Measurements from ENCODE around the gene PDE4A.
"Not testable (repeated sequence)": the region's sequence is repeated elsewhere in the genome, so short reads cannot be mapped to it uniquely, and the experiment has no call there.

Gene PDE4A

DNA sequence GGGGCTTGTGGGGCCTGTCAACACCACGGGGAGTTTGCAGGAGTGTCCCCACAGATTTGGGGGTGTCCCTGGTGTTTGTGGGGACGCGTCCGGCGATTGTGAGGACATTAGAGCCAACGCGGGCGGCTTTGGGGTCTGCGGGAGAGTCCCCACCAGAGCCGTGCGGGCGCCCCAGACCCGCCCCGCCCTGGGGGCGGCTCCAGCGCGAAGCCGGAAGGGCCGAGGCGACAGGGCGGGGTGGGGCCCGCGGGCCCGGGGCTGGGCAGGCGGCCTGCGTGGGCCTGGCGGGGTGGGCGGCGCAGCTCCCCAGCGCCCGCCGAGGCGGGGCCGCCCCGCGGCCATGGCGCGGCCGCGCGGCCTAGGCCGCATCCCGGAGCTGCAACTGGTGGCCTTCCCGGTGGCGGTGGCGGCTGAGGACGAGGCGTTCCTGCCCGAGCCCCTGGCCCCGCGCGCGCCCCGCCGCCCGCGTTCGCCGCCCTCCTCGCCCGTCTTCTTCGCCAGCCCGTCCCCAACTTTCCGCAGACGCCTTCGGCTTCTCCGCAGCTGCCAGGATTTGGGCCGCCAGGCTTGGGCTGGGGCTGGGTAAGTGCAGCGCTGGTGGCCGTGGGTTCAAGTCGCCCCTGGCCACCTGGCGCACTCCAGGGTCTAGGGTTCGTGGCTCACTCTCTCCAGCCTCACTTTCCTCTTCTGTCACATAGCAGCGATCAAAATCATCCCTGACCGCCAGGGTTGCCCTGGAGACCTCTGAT, 10.3 kb downstream of the PDE4A start:
- no peak for DNase-seq

DNA sequence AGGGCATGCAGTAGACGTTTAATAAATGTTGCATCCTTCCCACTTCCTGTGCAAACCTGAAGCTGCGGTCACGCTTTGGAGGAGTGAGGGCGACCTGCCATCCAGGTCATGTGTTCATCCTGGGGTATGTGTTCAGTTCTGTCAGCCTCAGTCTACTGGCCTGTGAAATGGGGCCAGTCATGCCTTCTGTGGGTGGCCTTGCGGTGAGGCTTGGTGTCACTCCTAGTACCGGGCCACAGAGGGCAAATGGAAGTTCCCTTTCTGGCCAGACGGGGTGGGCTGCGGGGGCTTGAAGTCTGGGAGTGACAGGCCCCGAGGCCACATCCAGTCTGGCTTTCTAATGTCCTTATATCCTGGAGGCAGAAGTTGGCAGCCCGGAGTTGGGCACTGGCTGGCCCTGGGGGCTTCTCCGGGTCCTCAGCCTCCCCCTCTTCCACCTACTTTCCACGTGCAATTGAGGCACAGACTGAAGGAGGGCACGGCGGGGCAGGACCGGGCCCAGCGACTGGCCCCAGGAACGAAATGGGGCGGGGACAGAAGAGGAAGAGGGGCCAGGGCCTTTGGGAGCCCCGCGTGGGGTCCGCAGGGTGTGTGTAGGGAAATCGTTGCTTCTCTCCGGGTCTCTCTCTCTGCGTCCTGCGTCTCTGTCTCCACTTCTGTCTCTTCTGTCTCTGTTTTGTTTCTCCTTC, 11.1 kb downstream of the PDE4A start:
- no peak for DNase-seq

DNA sequence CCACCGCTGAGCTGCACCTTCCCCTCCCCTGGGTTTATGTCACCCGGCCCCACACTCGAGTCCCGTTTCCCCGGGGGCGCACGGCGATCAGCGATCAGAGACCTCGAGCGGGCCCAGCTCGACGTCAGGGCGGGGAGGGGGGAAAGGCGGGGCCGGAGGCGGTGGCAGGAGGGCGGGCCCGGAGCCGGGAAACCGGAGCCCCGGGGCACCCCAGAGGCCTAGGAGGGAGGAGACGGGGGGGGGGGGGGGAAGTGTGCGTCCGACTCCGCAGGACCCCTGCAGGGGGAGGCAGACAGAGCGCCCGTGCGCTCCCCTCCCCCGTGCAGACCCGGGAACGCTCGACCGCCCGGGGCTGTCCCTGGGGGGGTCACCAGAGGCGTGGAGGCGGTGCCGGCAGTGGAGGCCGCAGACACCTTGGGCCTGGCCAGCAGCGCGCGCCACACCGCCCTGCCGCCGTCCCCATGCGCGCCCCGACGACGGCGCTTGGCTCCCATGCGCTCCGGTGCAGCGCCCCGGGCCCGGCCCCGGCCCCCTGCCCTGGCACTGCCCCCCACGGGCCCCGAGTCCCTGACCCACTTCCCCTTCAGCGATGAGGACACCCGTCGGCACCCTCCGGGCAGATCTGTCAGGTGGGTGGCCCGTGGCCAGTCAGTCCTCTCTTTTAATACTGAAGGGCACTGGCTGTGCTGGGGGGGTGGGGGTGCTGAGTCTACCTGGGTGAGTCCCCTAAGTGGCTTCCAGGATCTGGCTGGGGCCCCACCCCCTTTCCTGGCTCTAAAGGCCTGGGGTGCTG, 11.8 kb downstream of the PDE4A start:
- DNase-seq, result peak; percentile 61

DNA sequence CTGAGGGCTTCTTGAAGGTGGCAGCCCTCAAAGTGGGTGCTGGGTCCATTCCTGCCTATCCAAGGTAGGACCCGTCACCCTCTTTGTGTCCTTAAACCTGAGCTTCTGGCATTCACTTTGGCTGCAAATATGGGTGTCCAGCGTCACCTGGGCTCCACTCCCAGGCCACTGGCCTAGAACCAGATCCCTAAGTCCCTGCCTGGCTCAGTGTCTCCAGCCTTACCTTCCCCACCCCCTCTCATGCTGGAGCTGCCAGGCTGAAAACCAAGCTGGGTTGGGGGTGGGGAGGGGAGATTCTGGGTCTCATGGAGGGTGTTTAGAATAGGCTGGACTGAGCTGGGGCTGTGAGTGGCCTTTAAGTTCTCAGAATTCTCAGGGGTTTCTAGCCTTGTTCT, 12.4 kb downstream of the PDE4A start:
- no peak for DNase-seq

DNA sequence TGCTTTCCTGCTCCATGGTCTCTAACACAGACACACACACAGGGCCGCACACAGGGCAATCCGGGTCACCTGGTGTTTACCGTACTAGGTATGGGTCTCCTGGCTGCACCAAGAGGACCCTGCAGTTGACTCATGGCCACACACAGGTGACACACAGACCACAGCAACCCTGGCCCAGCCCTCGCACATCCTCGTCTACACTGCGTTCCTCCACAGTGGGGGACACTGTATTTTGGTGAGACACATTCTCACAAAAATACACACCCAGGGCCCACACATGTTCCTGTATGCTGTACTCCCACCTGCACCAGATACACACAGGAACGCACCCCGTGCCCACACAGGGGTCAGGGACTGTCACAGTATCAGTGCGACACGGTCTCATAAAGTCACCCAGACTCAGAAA, 12.8 kb downstream of the PDE4A start:
- DNase-seq, result no peak

DNA sequence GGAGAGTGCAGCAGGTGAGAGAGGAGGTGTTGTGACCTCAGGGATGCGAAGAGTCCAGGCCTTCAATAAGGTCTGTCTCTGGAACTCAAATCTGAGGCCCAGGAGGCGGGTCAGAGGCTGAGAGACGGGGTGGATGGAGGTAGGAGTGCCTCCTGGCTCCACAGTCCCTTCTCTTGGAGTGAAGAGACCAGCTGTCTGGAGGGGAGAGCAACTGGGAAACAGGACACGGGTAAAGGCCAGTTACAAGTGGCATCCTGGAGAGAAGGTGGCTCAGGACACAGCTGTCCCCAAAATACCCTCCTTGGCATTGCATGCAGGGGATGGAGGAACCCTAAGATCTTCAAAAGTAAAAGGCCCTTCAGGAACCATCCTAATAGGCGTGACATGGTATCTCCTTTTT, 19.2 kb downstream of the PDE4A start:
- DNase-seq, result no peak

DNA sequence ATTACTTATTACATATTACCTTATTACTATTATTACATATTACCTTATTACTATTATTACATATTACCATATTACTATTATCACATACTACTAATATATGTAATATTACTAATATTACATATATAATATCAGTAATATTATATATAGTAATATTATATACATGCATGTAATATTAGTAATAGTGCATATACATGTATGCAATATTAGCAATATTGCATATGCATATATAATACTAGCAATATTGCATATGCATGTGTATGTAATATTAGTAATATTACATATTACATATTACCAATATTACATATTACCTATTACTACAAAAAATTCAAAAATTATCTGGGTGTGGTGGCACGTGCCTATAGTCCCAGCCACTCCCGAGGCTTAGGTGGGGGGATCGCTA, 22.4 kb downstream of the PDE4A start:
- DNase-seq, result no peak

DNA sequence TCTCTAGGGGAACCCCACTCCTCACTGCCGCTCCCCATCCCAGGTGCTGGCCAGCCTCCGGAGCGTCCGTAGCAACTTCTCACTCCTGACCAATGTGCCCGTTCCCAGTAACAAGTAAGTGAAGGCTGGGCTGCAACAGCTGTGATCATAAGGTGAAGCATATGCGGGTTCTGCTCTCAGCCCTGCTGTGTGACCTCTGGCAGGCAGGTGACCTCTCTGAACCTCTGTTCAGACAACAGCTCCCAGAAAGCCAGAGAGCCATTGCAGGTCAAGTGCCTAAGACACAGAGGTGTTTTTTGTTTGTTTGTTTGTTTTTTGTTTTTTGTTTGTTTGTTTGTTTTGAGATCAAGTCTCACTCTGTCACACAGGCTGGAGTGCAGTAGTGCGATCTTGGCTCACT, 28.7 kb downstream of the PDE4A start:
- DNase-seq, result no peak

DNA sequence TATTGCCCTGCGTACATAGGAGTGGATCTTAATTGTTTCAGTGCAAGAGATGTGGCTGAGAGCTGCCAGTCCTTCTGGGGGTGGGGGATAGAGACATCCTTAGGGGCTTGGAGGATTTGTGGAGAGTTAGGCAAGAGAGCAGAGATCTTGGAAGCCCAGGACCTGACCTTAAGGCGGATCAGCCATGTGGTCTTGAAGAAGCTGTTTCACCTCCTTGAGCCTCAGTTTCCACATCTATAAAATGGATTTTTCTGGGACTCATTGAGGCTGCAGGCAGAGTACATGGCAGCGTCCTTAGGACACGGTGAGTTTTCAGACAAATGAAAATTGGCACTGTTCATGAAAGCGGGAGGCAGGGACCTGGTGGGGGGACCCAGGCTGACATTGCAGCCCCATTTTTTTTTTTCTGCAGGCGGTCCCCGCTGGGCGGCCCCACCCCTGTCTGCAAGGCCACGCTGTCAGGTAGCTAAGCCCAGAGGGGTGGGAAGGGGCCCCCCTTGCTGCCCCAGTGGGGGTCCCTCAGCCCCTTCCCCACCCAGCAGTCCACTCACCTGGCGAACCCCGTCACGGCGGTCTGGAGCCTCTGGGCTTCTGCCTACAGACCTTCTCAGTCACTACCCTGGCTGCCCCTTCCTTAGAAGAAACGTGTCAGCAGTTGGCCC, 30.0 kb downstream of the PDE4A start:
- DNase-seq, result no peak

DNA sequence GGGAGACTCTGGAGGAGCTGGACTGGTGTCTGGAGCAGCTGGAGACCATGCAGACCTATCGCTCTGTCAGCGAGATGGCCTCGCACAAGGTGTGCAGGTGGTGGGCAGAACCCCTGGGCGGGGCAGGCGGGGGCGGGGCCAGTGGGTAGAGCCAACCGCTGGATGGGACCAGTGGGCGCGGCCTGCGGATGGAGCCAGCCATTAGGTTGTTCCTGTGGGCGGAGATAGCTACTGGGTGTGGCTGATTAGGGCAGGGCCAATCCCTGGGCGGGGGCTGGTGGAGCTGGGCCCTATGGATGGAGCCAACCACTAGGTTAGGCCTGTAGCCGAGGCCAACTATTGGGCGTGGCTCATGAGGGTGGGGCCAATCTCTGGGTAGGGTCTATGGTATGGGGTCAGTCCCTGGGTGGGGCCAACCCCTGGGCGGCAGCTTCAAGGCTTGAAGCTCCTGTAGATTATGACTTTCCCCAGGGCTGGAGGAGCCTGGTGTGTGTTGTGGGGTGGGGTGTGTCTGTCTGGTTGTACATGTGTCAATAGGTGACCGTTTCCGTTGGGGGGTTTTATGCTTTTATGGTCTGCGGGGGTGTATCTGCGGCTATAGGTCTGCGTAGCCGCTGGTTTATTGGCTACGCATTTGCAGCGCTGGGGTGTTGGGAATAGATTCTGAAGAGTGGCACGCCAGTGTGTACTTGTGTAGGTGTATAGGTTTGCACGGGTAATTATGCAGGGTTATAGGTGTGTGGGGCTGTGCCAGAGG, 30.7 kb downstream of the PDE4A start:
- peak; percentile 45 for DNase-seq

DNA sequence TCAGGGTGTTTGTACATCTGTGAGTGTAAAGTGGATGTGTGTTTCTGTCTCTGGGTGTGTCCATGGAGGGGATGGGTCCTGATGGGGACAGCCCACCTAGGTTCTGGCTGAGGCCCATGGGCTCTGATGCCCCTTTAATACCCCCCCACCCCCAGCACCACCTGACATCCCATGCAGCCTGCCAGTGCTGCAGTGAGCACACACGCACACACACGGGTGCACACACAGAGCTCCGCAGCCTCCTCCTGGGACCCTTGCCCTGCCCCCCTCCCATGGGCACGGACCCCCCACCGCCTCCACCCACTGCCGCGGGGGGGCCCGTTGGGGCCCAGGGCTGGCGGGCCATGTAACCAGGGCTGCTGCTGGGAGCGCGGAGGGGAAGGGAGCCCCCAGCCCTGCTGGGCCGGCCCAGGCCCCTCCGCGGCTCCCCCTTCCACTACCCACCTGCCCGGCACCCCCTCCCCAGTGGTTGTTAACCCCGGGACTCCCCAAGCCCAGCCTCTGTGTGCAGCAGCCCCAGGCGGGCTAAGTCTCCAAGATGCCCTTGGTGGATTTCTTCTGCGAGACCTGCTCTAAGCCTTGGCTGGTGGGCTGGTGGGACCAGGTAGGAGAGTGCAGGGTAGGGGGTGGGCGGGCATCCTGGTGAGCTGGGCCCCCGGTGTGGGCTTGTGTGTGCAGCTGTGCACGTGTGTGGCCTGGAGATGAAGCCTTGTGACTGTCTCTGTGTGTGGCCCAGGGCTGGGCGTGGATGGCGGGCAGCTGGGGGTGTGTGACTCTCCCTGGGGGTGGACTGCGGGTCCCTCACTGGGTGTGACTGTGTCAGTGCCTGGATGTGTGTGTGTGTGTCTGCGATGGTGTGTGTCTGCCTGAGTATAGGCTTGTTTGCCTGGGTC, 32.6 kb downstream of the PDE4A start:
- no peak for DNase-seq

DNA sequence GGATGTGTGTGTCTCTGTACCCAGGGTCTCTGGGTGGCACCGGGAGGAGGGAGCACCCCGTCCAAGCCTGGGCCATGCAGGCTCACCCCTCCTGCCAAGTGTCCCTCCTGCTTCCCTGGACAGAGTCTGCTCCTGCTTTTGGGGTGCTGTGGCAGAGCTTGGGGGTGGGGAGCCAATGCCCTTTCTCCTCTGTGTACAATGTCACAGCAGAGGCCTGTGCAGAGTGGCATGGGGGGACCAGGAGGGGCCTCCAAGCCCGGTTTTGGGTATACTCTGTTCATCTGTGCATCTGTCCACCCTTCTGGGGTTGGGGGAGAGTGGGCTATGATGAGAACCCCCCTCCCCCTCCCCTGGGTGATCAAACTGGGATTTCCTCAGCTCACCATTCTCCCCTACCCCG, 33.5 kb downstream of the PDE4A start:
- DNase-seq, result no peak

DNA sequence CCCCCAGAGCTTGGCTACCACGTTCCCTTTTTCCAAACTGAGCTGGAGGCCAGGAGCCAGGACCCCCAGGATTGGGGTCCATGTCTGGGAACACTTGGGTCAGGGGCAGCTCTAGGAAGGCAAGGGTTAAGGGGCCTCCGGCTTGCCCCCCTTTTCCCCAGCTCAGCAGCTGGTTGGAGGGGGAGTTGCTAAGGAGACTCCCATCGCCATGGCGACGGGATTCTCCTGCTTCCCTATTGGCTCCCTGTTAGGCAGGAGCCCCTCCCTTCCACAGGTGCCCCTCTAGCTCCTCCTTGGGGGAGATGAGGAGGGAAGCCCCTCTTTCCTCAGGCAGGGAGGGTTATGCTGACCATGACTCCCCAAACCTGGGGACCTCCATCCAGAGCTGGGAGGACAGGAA, 33.9 kb downstream of the PDE4A start:
- DNase-seq, result no peak

DNA sequence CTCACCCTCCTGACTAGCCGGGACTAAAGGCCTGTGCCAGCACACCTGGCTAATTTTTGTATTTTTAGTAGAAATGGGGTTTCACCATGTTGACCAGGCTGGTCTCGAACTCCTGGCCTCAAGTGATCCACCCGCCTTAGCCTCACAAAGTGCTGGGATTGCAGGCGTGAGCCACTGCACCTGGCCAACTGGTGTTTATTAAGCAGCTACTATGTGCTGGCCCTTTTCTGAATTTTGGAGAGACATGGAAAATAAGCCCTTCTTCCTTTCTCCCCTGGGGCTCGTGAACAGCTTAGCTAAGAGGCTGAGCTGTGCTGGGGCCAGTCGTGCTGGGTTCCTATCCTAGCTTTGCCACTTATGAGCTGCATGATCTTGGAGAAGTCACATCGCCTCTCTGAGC, 38.4 kb downstream of the PDE4A start:
- DNase-seq, result not testable (repeated sequence)

DNA sequence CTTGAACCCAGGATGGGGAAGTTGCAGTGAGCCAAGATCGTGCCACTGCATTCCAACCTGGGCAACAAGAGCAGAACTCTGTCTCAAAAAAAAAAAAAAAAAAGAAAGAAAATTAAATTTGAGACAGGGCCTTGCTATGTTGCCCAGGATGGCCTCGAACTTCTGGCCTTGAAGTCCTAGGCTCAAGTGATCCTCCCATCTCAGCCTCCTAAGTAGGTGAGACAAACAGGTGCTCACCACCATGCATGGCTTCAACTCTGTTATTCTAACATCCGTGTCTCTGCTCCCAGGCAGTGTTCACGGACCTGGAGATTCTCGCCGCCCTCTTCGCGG, 40.3 kb downstream of the PDE4A start:
- no peak for DNase-seq

DNA sequence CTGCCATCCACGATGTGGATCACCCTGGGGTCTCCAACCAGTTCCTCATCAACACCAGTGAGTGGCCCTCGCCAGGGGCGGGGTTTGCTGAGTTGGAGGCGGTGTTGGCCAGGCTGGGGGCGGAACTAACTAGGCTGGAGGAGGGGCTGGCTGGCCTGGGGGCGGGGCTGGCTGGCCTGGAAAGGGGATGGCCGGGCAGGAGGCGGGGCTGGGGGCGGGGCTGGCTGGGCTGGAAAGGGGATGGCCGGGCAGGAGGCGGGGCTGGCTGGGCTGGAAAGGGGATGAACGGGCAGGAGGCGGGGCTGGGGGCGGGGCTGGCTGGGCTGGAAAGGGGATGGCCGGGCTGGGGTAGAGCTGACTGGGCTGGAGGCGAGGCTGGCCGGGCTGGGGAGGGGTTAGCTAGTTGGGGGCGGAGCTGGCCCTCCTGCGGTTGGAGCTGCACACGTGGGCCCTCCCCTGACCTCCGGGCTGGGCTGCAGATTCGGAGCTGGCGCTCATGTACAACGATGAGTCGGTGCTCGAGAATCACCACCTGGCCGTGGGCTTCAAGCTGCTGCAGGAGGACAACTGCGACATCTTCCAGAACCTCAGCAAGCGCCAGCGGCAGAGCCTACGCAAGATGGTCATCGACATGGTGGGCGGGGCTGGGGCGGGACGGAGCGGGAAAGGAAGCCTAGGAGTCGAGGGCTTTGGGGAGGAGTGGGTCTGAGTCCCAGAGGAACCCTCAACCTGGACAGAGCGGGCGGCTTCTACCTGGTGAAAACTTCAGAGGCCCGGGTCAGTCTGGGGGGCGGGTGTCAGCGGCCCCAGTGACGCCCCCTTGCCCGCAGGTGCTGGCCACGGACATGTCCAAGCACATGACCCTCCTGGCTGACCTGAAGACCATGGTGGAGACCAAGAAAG, 41.0 kb downstream of the PDE4A start:
- no peak for DNase-seq

DNA sequence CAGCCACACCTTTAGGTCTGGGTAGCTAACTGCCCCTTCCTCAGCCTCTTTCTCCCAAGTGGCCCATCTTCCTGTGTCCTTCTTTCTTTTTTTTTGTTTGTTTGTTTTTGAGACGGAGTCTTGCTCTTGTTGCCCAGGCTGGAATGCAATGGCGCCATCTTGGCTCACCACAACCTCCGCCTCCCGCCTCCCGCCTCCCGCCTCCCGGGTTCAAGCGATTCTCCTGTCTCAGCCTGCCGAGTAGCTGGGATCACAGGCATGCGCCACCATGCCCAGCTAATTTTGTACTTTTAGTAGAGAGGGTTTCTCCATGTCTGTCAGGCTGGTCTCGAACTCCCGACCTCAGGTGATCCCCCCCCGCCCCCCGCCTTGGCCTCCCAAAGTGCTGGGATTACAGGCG, 41.7 kb downstream of the PDE4A start:
- DNase-seq, result not testable (repeated sequence)

DNA sequence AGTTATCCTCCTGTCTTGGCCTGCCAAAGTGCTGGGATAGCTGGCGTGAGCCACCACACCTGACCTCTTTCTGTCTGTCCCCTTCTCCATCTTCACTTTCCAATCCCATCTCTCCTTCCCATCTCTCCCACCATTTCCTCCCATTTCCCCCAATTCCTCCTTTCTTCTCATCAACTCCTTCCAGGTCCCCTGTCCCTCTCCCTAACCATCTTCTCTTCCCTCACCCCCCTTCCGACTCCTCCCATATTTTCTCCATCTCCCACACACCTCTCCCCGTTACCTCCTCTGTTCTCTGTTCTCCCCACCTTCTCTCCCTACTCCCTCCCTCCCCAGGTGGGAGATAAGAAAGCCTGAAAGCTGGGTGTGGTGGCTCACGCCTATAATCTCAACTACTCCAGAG, 42.2 kb downstream of the PDE4A start:
- DNase-seq, result no peak

DNA sequence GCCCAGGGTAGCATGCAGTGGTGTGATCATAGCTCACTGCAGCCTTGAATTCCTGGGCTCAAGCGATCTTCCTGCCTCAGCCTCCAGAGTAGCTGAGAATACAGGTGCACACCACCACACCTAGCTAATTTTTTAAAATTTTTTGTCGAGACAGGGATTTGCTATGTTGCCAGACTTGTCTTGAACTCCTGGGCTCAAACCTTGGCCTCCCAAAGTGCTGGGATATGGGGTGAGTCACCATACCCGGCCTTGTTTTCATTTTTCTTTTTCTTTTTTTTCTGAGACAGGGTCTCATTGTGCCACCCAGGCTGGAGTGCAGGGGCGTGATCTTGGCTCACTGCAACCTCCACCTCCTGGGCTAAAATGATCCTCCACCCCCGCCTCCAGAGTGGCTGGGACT, 44.1 kb downstream of the PDE4A start:
- DNase-seq, result no peak

DNA sequence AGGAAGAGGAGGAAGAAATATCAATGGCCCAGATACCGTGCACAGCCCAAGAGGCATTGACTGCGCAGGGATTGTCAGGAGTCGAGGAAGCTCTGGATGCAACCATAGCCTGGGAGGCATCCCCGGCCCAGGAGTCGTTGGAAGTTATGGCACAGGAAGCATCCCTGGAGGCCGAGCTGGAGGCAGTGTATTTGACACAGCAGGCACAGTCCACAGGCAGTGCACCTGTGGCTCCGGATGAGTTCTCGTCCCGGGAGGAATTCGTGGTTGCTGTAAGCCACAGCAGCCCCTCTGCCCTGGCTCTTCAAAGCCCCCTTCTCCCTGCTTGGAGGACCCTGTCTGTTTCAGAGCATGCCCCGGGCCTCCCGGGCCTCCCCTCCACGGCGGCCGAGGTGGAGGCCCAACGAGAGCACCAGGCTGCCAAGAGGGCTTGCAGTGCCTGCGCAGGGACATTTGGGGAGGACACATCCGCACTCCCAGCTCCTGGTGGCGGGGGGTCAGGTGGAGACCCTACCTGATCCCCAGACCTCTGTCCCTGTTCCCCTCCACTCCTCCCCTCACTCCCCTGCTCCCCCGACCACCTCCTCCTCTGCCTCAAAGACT, 46.9 kb downstream of the PDE4A start:
- no peak for DNase-seq
